ENCODE data around the gene ICOS. TPM values are rescaled to one million over a fixed set of nuclear protein-coding genes. Genes with fewer than 3 reads are reported as not detected.

The ICOS gene
- total and polyA plus RNA-seq, 2 donors (not counting 3 experiments of a cell fraction or from before 2014, with no cell fraction given): not detected

DNA sequence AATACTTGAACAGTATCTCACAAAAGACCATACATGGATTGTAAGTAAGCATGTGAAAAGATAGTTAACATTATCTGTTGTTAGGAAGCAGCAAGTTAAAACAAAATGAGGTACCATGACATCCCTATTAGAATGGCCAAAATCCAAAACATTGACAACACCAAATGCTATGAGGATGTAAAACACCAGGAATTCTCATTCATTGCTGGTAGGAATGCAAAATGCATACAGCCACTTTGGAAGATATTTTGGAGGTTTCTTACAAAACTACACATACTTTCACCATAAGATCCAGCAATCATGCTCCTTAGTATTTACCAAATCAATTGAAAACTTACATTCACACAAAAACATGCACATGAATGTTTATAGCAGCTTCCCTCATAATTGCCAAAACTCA lies 30.9 kb upstream of the ICOS start:
- TF ChIP-seq POLR2A (IDR thresholded peaks at IDR 0.05; ENCODE audit: low read depth, low read length): no peak
- TF ChIP-seq, protein P1, sequence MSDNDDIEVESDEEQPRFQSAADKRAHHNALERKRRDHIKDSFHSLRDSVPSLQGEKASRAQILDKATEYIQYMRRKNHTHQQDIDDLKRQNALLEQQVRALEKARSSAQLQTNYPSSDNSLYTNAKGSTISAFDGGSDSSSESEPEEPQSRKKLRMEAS (IDR thresholded peaks at IDR 0.05; ENCODE audit: insufficient read depth, insufficient read length): no peak
- TF ChIP-seq MYC (IDR thresholded peaks at IDR 0.05; ENCODE audit: low read depth, low read length): no peak
- no peak for TF ChIP-seq EZH2 (IDR thresholded peaks at IDR 0.05; ENCODE audit: borderline replicate concordance, low read depth, low read length, severe bottlenecking)
- DNase-seq (ENCODE audit: low read depth, low spot score): no peak
- no peak overlapping the region for H2AFZ ChIP-seq (ENCODE audit: low read depth, low read length)
- no peaks in the 10 kb centered on the region for H3K9me3 ChIP-seq (replicated peaks; ENCODE audit: control insufficient read depth, insufficient read depth, low read length)
- intact Hi-C loops (cut with micrococcal nuclease): loop anchor here (5.0 kb wide), 1 partner anchor 1033 kb away; the partner anchor contains the start of gene ICA1L
- no peak overlapping the region for H3K4me2 ChIP-seq (ENCODE audit: insufficient read depth, low read length)
- H3K9me1 ChIP-seq (replicated peaks; ENCODE audit: control insufficient read depth, extremely low read depth, insufficient read depth, low read length): no peaks in the 10 kb centered on the region
- no peak overlapping the region for H3K27ac ChIP-seq (ENCODE audit: insufficient read depth, low read depth, low read length)
- H3K79me2 ChIP-seq (ENCODE audit: control insufficient read depth, insufficient read depth, low read length): no peaks in the 10 kb centered on the region
- no peaks in the 10 kb centered on the region for H3K27me3 ChIP-seq (ENCODE audit: control insufficient read depth in 2 of 2, insufficient read depth in 2 of 2, low read length in 2 of 2)
- peaks cover 8% of the 10 kb centered on the region for H3K4me1 ChIP-seq (ENCODE audit: control insufficient read depth, extremely low read depth, insufficient read depth, low read length)
- ChIA-PET POLR2A (no interaction called here), CTCF (interaction anchor here (0.6 to 1.7 kb wide), 2 partner anchors 1317 to 1940 kb away, joined by 3 to 5 read pairs; no protein-coding TSS in a partner anchor)
- H4K20me1 ChIP-seq (replicated peaks; ENCODE audit: control insufficient read depth, extremely low read depth, insufficient read depth, low read length): no peaks in the 10 kb centered on the region
- dilution Hi-C loops (cut with MboI; ENCODE audit: extremely low pct_ligation_motif_present, low sequenced_read_pairs): no loop called here
- no peaks in the 10 kb centered on the region for H3K36me3 ChIP-seq (ENCODE audit: control insufficient read depth in 2 of 2, extremely low read depth in 1 of 2, insufficient read depth in 2 of 2, low read length in 2 of 2)
- FAIRE-seq: no peak
- no TSS peak for BruUV-seq (replicated peaks)
- no peak overlapping the region for H3K9ac ChIP-seq (replicated peaks; ENCODE audit: extremely low read depth, insufficient read depth, low read length)
- H3K4me3 ChIP-seq (replicated peaks in 1 of 3; ENCODE audit: insufficient read depth in 1 of 3, low read depth in 1 of 3, low read length in 3 of 3): no peak overlapping the region

DNA sequence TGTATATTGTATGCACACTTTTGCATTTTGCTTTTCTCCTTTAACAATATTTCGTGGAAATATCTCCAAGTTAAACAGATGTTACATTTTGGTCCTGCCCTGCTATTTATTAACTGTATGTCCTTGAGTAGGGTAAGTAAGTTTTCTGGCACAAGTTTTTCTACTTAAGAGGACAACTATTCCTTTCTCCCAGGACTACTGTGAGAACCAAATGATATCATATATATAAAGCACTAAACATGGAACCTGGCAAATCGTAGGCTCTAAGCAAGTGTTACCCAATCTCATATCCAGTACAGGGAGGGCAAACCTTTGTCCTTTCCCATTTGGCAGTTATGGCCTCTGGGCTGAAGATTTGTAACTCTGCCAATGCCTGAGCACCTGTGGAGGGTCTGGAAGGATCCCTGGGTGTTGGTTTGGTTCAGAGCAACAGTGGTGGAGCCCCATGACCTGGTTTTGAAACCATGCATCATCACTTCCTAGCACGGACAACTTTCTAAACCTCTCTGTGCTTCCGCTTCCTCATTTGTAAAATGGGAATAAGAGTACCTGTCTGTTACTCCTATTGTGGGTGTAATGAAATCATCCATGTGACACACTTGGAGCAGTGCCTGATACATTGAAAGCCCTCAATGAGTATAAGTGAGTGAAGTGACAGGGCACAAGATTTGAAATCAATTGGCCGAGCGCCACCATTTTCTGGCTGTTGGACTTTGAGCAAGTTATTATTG lies 28.3 kb upstream of the ICOS start:
- no peak overlapping the region for H3K27ac ChIP-seq (ENCODE audit: insufficient read depth, low read depth, low read length)
- H3K4me1 ChIP-seq (ENCODE audit: control insufficient read depth, extremely low read depth, insufficient read depth, low read length): peaks cover 8% of the 10 kb centered on the region
- ChIA-PET CTCF (interaction anchor here (1.6 to 2.4 kb wide), 3 partner anchors 10 to 1319 kb away, joined by 8 to 50 read pairs (median 25); no protein-coding TSS in a partner anchor), POLR2A (no interaction called here)
- no peaks in the 10 kb centered on the region for H3K27me3 ChIP-seq (ENCODE audit: control insufficient read depth in 2 of 2, insufficient read depth in 2 of 2, low read length in 2 of 2)
- no peaks in the 10 kb centered on the region for H3K36me3 ChIP-seq (ENCODE audit: control insufficient read depth in 2 of 2, extremely low read depth in 1 of 2, insufficient read depth in 2 of 2, low read length in 2 of 2)
- no peaks in the 10 kb centered on the region for H3K9me3 ChIP-seq (replicated peaks; ENCODE audit: control insufficient read depth, insufficient read depth, low read length)
- H3K9ac ChIP-seq (replicated peaks; ENCODE audit: extremely low read depth, insufficient read depth, low read length): no peak overlapping the region
- dilution Hi-C loops (cut with MboI; ENCODE audit: extremely low pct_ligation_motif_present, low sequenced_read_pairs) (no loop called here), intact Hi-C loops (cut with micrococcal nuclease) (loop anchor here (2.0 to 5.0 kb wide), 3 partner anchors 683 to 1333 kb away; partner anchors contain the start of gene ICA1L)
- no peaks in the 10 kb centered on the region for H3K9me1 ChIP-seq (replicated peaks; ENCODE audit: control insufficient read depth, extremely low read depth, insufficient read depth, low read length)
- H3K79me2 ChIP-seq (ENCODE audit: control insufficient read depth, insufficient read depth, low read length): no peaks in the 10 kb centered on the region
- H4K20me1 ChIP-seq (replicated peaks; ENCODE audit: control insufficient read depth, extremely low read depth, insufficient read depth, low read length): no peaks in the 10 kb centered on the region
- no peak overlapping the region for H2AFZ ChIP-seq (ENCODE audit: low read depth, low read length)
- H3K4me2 ChIP-seq (ENCODE audit: insufficient read depth, low read length): no peak overlapping the region
- BruUV-seq (replicated peaks): no TSS peak
- TF ChIP-seq POLR2AphosphoS5 (IDR thresholded peaks at IDR 0.05; ENCODE audit: insufficient read depth, low read depth, low read length): no peak
- no peak for TF ChIP-seq FOS (IDR thresholded peaks at IDR 0.05; ENCODE audit: borderline replicate concordance, insufficient read depth, low read length)
- no peak for TF ChIP-seq GATA2 (IDR thresholded peaks at IDR 0.05; ENCODE audit: insufficient read depth, insufficient read length, low read depth, low read length)
- TF ChIP-seq, protein P1 (IDR thresholded peaks at IDR 0.05; ENCODE audit: insufficient read depth, insufficient read length): no peak
- TF ChIP-seq EZH2 (IDR thresholded peaks at IDR 0.05; ENCODE audit: borderline replicate concordance, low read depth, low read length, severe bottlenecking): no peak
- TF ChIP-seq MYC (IDR thresholded peaks at IDR 0.05; ENCODE audit: low read depth, low read length): no peak
- TF ChIP-seq POLR2A (IDR thresholded peaks at IDR 0.05; ENCODE audit: low read depth, low read length): no peak
- DNase-seq (ENCODE audit: low read depth, low spot score): no peak
- no peak overlapping the region for H3K4me3 ChIP-seq (replicated peaks in 1 of 3; ENCODE audit: insufficient read depth in 1 of 3, low read depth in 1 of 3, low read length in 3 of 3)
- FAIRE-seq: no peak
